Ovary (tissue), 3 donors: ENCODE results near the gene TRPV4.

Experiments used
- EP300 ChIP-seq: sonication (generic); formaldehyde crosslinking; IDR thresholded peaks from one replicate; pipeline ENCODE4 v1.6.1; 2017; ENCODE audit warnings: antibody characterized with exemption
- TF ChIP-seq, protein P1 (sequence below), 3 donors: fragments of 450-650 bp in 2 of 3; fragments of 200-600 bp in 1 of 3; IDR thresholded peaks; one replicate each; pipeline versions ENCODE4 v1.5.1 to v1.8.0; 2016 to 2022; ENCODE audit warnings: antibody characterized with exemption in 3 of 3, mild to moderate bottlenecking in 1 of 3
- donor health status: DM: no; HTN: no; CAD: no.

DNA sequence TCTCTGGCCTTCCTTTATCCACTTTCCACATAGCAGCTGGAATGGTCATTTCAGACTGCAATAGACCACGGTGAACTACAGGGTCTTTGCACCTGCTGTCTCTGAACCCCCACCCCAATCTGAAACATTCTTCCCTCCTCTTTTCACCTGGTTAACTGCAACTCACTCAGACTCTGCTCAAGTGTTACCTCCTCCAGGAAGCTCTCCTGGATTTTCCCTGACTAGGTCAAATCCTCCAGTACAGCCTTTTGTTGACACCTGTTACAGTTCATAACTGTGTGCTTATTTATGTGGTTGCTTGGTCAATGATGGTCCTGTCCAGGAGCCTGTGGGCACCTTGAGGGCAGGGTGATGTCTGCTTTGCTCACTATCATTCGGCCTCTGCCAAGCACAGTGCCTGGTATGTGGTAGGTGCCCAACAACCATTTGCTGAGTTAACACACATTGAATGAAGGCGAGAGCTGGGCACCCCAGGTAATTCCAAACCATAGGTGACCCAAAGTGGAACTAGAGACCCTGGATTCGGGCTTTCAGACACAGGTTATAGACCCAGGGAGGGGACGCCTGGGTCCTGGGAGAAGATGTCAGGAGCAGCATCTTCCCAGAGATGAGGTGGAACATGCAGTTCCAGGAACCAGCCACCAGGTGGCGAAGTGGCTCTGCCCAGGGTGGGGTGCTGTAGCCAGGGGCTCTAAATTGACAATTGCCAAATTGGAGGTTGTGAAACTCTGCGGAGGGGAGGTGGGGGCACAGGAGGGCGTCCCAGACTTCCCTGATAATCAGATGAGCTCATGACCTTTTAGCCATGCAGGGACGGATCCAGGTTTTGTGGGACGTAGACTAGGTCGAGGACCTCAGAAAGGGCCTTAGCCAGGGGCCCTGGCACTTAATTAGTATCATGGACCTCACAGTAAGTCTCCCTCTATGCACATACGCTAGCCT is 28.1 kb downstream of the TRPV4 start:
- TF ChIP-seq EP300, result no peak
- TF ChIP-seq, protein P1, sequence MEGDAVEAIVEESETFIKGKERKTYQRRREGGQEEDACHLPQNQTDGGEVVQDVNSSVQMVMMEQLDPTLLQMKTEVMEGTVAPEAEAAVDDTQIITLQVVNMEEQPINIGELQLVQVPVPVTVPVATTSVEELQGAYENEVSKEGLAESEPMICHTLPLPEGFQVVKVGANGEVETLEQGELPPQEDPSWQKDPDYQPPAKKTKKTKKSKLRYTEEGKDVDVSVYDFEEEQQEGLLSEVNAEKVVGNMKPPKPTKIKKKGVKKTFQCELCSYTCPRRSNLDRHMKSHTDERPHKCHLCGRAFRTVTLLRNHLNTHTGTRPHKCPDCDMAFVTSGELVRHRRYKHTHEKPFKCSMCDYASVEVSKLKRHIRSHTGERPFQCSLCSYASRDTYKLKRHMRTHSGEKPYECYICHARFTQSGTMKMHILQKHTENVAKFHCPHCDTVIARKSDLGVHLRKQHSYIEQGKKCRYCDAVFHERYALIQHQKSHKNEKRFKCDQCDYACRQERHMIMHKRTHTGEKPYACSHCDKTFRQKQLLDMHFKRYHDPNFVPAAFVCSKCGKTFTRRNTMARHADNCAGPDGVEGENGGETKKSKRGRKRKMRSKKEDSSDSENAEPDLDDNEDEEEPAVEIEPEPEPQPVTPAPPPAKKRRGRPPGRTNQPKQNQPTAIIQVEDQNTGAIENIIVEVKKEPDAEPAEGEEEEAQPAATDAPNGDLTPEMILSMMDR (IDR thresholded peaks at IDR 0.05), result peak; percentile 61 to 72 (median 68)
